ENCODE measurements around the gene TMEM222.

The TMEM222 gene

DNA sequence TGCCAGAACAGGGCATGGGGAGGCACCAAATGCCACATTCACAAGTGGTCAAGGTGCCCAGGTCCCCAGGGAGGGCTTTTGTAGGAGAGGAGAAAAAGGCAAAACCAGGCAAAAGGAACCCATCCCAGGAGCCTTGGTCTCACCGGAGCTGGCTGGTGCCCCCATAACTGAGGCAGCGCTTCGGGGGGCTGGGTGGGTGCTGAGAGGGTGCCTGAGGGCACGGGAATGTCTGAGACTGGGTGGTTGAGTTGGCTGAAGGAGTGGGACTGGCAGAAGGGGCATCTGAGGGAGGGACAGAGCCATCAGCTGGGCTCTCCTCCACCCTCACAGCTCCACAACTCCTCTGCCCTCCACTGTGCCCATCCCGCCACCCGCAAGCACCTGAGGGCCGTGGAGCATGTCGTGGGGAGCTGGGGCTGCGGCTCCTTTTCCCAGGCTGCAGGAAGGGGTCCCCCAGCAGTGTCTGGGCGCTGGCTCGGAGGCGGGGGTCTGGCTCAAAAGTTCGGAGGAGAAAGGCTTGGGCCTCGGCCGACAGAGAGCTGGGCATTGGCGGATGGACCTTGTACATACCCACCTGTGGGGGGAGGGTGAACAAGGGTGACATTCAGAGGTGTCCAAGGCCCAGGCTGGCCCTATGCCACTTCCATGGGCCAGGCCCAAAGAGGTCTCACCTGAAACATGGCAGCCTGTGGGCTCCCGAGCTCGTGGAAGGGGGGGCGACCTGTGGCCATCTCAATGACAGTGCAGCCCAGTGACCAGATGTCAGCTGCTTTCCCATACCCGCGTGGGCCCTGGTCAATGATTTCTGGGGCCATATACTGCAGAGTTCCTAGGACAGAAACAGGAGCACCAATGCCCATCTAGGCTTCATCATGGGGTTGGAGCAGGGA, 36.3 kb downstream of the TMEM222 start:
- TF ChIP-seq, protein P1, sequence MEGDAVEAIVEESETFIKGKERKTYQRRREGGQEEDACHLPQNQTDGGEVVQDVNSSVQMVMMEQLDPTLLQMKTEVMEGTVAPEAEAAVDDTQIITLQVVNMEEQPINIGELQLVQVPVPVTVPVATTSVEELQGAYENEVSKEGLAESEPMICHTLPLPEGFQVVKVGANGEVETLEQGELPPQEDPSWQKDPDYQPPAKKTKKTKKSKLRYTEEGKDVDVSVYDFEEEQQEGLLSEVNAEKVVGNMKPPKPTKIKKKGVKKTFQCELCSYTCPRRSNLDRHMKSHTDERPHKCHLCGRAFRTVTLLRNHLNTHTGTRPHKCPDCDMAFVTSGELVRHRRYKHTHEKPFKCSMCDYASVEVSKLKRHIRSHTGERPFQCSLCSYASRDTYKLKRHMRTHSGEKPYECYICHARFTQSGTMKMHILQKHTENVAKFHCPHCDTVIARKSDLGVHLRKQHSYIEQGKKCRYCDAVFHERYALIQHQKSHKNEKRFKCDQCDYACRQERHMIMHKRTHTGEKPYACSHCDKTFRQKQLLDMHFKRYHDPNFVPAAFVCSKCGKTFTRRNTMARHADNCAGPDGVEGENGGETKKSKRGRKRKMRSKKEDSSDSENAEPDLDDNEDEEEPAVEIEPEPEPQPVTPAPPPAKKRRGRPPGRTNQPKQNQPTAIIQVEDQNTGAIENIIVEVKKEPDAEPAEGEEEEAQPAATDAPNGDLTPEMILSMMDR (IDR thresholded peaks at IDR 0.05; ENCODE audit: insufficient read depth, low read depth, low read length, missing control alignments), result no peak
- no peak overlapping the region for H3K4me3 ChIP-seq (ENCODE audit: low read length)
- no peak for DNase-seq (ENCODE audit: low read depth)

DNA sequence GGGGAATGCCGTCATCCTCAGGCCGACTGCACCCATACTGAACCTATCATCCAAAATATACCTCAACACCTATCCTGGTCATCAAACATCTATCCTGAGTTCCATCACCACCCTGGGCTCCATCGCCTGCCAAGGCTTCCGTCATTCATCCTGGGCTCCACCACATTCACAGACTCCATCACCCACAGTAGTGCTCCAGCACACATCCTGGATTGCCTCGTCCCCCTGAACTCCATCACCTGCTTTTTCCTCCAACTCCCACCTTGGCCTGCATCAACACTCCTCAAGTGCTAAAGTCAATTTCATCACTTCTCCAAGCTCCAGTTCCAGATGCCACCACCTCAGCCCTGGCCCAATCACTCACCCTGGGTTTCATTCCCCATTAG, 37.0 kb downstream of the TMEM222 start:
- H3K4me3 ChIP-seq (ENCODE audit: low read length), result no peak overlapping the region
- TF ChIP-seq, protein P1 (IDR thresholded peaks at IDR 0.05; ENCODE audit: insufficient read depth, low read depth, low read length, missing control alignments), result no peak
- DNase-seq (ENCODE audit: low read depth), result no peak

DNA sequence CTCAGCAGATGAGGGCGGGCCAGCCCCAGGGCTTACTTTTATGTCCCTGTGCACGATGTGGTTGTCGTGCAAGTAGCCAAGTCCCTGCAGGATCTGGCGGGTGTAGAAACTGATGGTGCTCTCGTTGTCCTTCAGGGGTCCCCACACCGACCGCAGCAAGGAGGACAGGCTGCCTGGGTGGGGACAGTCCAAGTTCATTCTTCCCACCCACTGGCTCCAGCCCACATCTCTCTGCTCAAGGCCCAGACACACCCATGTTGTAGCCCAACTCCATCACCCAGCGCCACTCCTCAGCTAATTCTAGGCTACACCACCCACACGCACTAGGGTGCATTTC, 37.8 kb downstream of the TMEM222 start:
- H3K4me3 ChIP-seq (ENCODE audit: low read length), result no peak overlapping the region
- DNase-seq (ENCODE audit: low read depth), result no peak
- TF ChIP-seq, protein P1 (IDR thresholded peaks at IDR 0.05; ENCODE audit: insufficient read depth, low read depth, low read length, missing control alignments), result no peak

DNA sequence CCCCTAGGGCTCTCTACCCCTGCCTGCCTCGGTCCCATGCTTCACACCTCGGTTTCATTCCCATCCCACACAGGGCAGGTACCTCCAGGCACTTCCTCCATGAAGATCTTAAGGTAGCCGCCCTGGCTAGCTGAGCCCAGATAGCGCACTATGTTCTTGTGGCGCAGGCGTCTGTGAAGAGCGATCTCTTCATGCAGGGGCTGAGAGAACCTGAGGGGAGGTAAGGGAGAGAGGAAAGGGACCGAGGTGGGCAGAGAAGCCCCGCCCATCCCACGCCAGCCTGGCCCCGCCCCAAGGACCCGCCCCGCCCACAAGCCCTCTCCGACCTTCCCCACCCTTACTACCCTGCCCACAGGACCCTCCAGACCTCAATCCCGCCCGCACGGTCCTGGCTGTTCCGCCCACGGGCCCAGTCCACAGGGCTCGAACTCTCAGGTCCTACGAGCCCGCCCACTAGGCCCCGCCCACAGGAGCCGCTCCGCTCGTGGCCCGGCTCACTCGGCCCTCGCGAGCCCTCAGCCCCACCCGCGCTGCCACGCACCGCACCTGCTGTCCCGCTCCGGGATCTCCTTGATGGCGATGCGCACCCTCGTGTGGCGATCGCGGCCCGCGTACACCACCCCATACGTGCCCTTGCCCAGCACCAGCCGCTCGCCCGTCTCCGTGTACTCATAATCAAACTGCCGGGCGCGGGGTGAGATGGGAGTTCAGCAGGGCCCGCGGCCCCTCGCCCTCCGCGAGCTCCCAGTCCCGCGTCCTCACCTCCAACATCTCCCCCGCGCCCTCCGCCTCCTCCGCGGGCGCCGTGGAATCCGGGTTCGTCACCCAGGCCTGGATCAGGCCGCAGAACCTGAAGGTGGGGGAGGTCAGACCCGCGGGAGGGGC, 38.4 kb downstream of the TMEM222 start:
- H3K4me3 ChIP-seq (ENCODE audit: low read length), result no peak overlapping the region
- DNase-seq (ENCODE audit: low read depth), result no peak
- TF ChIP-seq, protein P1 (IDR thresholded peaks at IDR 0.05; ENCODE audit: insufficient read depth, low read depth, low read length, missing control alignments), result no peak

DNA sequence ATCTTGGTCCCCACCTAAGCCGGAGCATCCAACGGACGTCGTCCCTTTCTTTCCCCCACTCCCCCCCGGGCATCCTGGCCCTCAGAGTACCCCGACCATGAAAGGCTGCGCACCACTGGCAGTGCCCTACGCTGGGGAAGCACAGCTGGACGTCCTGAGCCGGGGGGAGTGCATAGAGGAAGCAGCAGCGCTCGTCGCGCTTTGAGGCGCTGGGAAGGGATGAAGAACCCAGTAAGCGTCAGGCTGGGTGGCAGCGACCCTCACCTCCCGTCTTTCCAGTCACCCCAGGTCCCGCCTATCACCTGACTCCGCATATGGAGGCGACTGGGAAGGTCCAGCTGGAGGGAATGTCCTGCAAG, 39.1 kb downstream of the TMEM222 start:
- H3K4me3 ChIP-seq (ENCODE audit: low read length), result no peak overlapping the region
- no peak for DNase-seq (ENCODE audit: low read depth)
- TF ChIP-seq, protein P1 (IDR thresholded peaks at IDR 0.05; ENCODE audit: insufficient read depth, low read depth, low read length, missing control alignments), result no peak

DNA sequence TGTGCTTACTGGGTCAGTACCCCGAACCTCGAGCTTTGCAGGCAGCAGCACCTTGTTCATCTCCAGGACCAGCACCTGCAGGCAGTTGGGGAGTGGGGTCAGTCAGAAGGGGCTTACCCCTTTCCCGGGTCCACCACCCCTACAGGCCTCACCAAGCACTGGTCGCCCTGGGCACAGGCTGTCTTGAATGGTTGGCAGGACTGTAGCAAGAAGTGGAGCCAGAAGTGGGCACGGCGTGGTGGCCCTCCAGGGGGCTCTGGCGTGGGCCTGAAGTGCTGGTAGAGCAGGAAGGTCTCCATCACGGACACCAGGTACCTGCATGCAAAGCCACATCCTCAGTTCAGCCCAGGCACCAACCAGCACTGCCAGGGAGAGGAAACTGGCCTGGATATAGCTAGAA, 39.6 kb downstream of the TMEM222 start:
- no peak for DNase-seq (ENCODE audit: low read depth)
- H3K4me3 ChIP-seq (ENCODE audit: low read length), result no peak overlapping the region
- TF ChIP-seq, protein P1 (IDR thresholded peaks at IDR 0.05; ENCODE audit: insufficient read depth, low read depth, low read length, missing control alignments), result no peak

Measured in epithelial cell of esophagus (primary cell).